Left forelimb (tissue), 1 donor: ENCODE measurements around the gene ZSWIM7.
"Not testable (repeated sequence)": the region's sequence is repeated elsewhere in the genome, so short reads cannot be mapped to it uniquely, and the experiment has no call there.

ENCODE experiments used
- DNase-seq: peaks from one replicate; pipeline ENCODE4 v3.0.0-alpha.2; 2018; ENCODE audit warnings: low spot score

The ZSWIM7 gene

GRCh38 chr17:15998031-15998562 is 1.4 kb downstream of the ZSWIM7 start:
- DNase-seq: no peak

GRCh38 chr17:15996322-15996721 is 3.2 kb downstream of the ZSWIM7 start:
- DNase-seq: no peak

GRCh38 chr17:15981646-15982580 is 17.6 kb downstream of the ZSWIM7 start:
- no peak for DNase-seq

GRCh38 chr17:15981208-15981607 is 18.3 kb downstream of the ZSWIM7 start:
- no peak for DNase-seq

GRCh38 chr17:15979013-15979412 is 20.5 kb downstream of the ZSWIM7 start:
- not testable (repeated sequence) for DNase-seq

- DNase-seq: no peak
Measured at GRCh38 chr17:15978606-15979005, 20.9 kb downstream of the ZSWIM7 start.

- DNase-seq: no peak
Measured at GRCh38 chr17:15977894-15978293, 21.6 kb downstream of the ZSWIM7 start.

- no peak for DNase-seq
Measured at GRCh38 chr17:15973834-15974233, 25.7 kb downstream of the ZSWIM7 start.

- DNase-seq: no peak
Measured at GRCh38 chr17:15973016-15973415, 26.5 kb downstream of the ZSWIM7 start.

- DNase-seq: no peak
Measured at GRCh38 chr17:15972497-15972951, 27.0 kb downstream of the ZSWIM7 start.

- no peak for DNase-seq
Measured at GRCh38 chr17:15971882-15972281, 27.6 kb downstream of the ZSWIM7 start.

GRCh38 chr17:15971098-15971678 is 28.3 kb downstream of the ZSWIM7 start:
- DNase-seq: no peak

GRCh38 chr17:15970500-15970899 is 29.0 kb downstream of the ZSWIM7 start:
- no peak for DNase-seq

GRCh38 chr17:15969463-15969862 is 30.0 kb downstream of the ZSWIM7 start:
- no peak for DNase-seq

- no peak for DNase-seq
Measured at GRCh38 chr17:15967706-15968399, 31.7 kb downstream of the ZSWIM7 start.

- DNase-seq: no peak
Measured at GRCh38 chr17:15966879-15967248, 32.6 kb downstream of the ZSWIM7 start.

GRCh38 chr17:15966183-15966878 is 33.2 kb downstream of the ZSWIM7 start:
- no peak for DNase-seq

GRCh38 chr17:15965528-15965927 is 34.0 kb downstream of the ZSWIM7 start:
- DNase-seq: no peak

- no peak for DNase-seq
Measured at GRCh38 chr17:15963670-15964110, 35.8 kb downstream of the ZSWIM7 start.

- no peak for DNase-seq
Measured at GRCh38 chr17:15958484-15958854, 41.0 kb downstream of the ZSWIM7 start.

GRCh38 chr17:15957608-15958307 is 41.7 kb downstream of the ZSWIM7 start:
- no peak for DNase-seq
